HG03108 (cell line): ENCODE data around the gene ECT2.
"Not testable (repeated sequence)": the region's sequence is repeated elsewhere in the genome, so short reads cannot be mapped to it uniquely, and the experiment has no call there.

ENCODE experiments used
- ATAC-seq: cut with Tn5 transposase; IDR thresholded peaks from one replicate; pipeline ENCODE4 v1.9.1; 2021; ENCODE audit warnings: moderate library complexity; ENCODE audit not compliant: unreplicated experiment

ECT2 gene

DNA sequence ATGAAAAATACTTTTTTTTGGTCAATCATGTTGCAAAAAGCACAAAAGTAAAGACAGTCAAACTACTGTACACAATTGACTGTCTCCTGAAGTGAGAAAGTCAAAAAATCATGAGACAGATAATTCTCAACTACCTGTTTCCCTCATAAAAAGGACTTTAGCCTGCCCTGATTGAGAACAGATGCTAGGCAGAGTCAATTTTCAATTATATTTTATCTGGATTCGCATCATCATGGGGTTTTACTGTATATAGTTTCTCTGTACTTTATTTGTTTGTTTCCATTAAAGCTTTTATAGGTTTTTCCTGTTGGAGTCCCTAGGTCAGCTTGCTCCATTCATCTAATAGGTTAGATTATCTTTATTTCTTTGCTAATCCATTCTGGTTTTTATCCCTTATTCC is 53.8 kb downstream of the ECT2 start:
- ATAC-seq, result no peak

DNA sequence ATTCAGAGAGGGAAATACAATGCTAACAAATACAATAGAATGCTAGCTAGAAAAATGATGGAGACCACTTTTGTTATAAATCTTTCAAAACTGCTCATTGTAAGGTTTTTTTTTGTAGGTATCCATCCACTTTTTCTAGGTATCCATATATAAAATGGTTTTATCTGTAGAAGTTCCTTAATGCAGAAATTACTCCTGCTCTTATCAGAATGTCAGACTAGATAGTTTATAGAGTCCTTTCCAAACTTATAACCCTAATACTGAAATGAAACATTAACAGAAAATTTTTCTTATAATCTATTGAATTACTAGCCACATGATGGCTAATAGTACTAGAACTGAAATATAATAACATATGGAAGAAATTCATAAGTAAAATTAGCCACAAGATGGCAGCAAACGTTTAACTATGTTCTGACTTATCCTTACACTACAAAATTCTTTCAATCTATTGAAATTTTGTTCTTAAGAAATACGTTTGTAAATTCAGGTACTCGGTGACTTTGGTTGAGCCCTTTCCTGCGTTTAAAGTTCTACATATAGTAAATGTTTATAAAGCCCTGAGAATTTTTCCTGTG is 58.5 kb downstream of the ECT2 start:
- no peak for ATAC-seq

DNA sequence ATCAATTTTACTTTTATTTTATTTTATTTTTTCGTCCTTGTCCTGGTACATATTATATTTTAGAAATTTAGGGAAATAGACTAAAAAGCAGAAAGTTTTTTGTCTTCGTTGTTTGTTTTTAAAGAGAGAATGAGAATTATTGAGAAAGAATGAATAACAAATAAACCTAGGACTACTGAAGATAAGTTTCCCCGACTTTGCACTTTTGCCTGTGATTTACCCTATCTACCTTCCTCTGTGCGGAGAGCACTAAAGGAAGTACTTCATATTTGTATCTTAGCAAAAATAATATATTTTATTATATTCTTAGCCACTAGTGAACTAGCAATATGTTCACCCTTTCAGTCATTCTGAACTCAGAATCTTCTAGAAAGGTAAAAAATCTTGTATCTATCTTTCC is 60.6 kb downstream of the ECT2 start:
- no peak for ATAC-seq

DNA sequence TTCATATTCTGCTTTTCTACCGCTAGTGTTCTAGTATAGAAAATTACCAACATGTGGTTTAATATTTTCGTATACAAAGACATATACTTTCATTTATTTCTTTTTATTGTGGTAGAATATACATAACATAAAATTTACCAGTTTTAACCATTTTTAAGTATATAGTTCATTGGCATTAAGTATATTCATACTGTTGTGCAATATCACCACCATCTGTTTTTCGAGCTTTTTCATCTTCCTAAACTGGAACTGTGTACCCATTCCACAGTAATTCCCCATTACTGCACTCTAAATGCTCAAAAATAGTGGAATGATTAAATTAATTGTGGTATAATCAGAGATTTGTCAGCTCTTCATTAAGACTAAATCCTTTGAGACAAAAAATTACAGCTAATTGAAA is 62.9 kb downstream of the ECT2 start:
- no peak for ATAC-seq

DNA sequence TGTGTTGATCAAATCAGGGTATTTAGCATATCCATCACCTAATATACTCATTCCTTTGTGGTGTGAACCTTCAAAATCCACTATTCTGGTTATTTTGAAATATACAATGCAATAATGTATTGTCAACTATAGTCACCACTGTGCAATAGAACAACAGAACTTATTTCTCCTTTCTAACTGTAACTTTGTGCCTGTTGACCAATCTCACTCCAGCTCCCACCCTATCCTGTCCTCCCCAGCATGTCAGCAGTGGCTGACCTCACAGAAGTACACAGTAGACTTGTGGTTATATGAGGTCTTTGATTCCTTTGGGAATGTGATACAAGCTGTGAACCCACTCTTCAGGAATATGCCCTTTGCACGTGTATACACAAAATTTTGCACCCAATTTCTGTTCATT is 64.2 kb downstream of the ECT2 start:
- no peak for ATAC-seq

DNA sequence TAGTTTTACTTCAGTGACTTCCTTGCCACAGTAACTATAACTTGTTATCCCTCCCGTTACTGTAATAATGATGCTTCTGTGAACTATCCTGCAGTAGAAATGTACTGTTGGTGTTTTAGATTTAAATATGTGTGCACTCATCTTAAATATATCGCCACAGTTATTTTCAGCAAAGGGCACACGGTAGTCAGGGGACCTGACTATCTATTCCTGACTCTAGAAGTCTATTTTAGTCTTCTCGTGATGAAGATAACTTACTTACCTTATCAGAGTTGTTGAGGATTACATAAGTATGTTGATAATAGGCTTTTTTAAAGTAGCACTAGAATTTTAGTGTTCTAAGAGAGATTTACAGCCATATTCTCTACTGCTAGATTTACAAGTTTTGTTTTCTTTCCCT is 65.3 kb downstream of the ECT2 start:
- ATAC-seq, result no peak

DNA sequence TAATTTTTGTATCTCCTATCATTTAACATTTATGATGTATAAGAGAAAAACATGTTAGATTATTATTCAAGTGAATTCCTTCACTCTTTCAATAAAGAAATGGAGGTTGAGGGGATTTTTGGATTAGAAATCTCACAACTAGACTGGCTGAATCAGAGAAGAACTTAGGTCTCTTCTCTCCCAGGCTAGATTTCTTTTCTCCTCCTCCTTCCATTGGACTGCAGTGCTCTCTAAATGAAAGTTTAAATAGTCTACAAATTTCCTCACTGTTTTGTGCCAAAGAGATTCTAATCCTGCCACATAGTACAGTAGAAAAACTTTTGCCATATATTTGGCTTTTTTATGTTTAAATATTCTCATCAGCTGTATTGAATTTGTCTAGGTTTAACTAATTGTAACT is 65.8 kb downstream of the ECT2 start:
- no peak for ATAC-seq

DNA sequence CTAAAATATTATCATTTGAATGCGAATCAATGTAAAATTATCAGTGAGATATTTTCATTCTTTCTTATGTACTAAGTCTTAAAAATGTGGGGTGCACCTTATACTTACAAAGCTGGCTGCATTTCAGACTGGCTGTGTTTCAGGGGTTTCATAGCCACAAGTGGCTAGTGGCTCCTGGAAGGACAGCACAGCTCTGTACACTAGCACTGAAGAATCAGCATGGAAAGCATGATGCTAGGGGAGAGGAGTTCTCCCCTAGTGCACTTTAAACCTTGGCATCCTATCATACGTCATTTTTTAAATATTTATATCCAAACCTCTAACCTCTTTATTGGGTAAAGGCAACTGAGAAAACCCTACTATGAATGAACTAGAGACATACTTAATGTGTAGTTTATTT is 66.4 kb downstream of the ECT2 start:
- no peak for ATAC-seq

DNA sequence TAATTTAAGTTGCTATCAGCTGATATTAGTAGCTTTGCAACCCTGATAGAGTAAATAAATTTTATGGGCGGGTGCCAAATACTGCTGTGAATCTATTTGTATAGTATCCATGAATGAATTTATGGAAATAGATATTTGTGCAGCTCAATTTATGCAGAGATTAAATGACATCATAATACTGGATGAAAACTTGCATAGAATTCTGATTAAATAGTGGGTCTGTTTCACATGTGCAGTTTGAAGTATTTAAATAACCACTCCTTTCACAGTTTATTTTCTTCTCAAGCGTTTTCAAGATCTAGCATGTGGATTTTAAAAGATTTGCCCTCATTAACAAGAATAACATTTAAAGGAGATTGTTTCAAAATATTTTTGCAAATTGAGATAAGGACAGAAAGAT is 70.0 kb downstream of the ECT2 start:
- no peak for ATAC-seq

DNA sequence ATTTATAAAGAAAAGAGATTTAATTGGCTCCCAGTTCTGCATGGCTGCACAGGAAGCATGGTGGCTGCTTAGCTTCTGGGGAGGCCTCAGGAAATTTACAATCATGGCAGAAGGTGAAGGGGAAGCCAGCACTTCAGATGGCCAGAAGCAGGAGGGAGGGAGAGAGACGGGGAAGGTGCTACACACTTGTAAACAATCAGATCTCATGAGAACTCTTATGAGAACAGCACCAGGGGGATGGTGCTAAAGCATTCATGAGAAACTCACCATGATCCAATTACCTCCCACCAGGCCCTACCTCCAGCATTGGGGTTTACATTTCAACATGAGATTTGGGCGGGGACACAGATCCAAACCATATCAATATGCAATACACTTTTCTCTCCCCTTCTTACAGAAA is 73.7 kb downstream of the ECT2 start:
- ATAC-seq, result no peak

DNA sequence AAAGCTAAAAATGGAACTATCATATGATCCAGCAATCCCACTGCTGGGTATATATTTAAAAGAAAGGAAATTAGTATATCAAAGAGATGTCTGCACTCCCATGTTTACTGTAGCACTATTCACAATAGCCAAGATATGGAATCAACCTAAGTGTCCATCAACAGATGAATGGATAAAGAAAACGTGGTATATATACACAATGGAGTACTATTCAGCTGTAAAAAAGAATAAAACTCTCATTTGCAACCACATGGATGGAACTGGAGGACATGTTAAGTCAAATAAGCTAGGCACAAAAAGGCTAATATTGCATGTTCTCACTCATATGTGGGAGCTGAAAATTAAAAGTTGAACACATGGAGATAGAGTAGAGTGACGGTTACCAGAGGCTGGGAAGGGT is 76.7 kb downstream of the ECT2 start:
- not testable (repeated sequence) for ATAC-seq

DNA sequence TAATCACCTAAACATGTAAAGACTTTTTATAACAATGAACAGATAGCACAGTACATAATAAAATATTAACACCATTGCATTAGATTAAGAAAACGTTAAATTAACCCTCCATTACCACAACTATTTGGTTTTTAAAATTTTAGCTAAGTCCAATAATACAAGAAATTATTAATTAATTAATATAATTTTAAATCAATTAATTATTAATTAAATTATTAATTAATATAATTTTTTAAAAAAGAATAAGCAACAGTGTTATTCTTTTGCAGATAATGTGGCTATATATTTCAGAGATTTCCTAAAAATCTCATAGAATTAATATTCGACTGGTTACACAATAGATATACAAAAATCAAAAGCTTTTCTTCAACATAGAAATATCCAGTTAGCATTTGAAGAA is 82.5 kb downstream of the ECT2 start:
- no peak for ATAC-seq

DNA sequence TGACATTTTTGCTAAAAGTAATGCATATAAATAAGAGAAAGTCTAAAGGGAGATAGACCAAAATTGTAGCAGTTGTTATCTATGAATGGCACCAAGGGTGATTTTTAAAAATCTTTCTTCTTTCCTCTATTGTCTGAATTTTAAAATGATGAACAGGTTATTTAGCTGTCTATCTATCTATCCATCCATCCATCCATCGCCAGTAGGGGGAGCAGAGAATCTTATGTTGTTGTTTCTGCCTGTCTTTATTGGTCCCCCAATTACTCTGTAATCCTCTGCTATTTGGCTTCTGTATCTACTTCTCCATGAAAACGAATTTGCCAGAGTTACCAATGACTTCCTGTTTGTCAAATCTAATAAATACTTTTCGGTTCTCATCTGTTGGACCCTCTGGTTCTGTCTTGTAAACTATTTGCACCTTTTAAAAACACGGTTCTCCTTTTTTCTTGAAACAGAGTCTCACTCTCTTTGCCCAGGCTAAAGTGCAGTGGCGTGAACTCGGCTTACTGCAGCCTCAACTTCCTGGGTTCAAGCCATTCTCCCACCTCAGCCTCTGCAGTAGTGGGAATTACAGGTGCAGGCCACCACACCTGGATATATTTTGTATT is 86.0 kb downstream of the ECT2 start:
- no peak for ATAC-seq

DNA sequence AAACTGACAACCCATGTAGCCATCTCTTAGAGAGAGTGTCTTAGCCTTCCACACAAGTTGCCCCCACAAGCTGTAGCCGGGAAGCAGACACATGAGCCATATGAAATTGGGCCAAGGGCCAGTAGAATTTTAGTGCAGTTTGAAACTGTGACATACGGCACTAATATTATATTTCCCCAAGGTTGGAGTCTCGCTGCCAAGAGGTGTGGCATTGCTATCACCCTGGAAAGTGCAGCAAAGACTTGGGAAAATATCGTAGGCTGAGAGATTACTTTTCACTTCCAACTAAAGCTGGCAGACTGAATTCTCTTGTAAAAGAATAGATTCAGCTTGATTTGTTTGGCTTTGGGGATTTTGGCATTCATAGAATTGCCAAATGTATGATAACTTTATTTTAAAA is 89.2 kb downstream of the ECT2 start:
- ATAC-seq, result no peak

DNA sequence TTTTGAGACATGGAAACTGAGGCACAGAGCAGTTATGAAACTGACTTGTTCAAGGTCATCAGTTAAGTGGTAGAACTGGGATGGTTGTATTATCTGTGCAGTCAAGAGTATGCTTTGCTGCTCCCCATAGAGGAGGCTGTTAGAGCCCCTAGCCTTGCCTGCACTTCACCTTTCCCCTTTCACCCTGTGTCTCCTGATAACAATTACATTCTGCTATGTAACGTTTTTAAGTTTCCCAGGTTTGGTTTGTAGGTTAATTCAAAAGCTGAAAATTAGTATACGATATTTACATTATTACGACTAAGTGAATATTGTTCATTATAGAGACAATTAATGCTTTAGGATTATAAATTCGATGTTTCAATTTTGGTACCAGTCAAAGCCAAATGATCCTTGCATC is 89.9 kb downstream of the ECT2 start:
- no peak for ATAC-seq

DNA sequence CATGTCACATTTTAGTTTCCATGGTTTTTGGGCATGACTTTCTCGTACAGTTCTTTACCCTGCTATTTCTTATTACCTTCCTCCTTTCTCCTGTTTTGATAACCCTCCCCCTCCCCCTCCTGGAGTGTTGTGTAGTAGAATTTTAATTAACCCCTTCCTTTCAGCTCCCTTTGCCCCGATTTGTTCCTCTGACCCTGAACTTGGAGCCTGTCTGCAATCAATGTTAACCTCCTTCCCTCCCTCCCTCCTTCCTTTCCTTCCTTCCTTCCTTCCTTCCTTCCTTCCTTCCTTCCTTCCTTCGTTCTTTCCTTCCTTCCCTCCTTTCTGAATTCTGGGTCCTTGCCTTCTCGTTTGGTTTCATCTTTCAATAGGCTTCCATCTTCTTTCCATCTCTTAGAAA is 90.4 kb downstream of the ECT2 start:
- no peak for ATAC-seq

DNA sequence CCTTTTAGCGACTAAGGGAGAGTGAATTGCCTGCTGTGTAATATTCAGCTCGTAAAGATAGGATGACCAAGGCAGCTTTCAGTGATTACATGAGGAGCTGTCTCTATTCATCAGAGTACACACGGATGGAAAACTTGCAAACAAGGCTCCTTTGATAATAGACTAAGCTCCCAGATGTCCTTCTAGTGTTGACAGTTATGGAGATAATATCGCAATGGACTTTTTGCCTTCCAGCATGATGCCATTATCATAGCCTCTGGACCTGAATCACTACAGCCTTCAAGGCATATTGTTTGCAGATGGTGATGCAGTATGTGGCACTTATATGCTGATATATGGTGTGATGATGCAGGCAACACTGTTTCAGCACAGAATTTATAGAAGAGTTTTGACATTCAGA is 93.9 kb downstream of the ECT2 start:
- ATAC-seq, result no peak

DNA sequence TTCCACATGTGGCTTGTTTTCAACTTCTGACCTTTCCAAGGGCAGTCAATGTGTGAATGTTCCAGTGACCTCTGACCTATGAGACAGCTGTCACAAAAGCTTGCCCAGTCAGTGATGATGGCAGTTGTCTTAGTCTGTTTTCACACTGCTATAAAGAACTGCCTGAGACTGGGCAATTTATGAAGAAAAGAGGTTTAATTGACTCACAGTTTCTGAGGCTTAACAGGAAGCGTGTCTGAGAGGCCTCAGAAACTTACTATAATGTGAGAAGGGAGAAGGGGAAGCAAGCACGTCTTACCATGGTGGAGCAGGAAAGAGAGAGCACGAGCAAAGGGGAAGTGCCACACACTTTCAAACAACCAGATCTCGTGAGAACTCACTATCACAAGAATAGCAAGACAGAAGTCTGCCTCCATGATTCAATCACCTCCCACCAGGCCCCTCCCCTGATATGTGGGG is 95.6 kb downstream of the ECT2 start:
- no peak for ATAC-seq

DNA sequence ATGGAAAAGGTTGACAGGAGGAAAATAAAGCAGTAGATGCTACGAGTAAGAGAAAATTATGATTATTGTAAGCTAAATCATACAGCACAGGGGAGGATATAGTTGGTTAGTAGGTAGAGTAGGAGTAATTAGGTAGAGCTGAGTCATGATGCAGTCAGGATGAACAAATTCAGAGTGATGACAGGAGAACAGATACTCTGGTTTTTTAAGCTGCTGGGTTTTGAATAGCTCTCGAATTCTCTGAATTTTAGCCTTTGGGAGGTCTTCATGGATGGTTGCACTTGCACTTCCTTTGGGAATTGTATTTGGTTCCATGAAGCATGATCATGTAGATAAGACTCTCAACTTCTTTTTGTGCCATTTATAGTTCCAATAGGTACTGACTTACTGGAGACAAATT is 96.2 kb downstream of the ECT2 start:
- no peak for ATAC-seq

DNA sequence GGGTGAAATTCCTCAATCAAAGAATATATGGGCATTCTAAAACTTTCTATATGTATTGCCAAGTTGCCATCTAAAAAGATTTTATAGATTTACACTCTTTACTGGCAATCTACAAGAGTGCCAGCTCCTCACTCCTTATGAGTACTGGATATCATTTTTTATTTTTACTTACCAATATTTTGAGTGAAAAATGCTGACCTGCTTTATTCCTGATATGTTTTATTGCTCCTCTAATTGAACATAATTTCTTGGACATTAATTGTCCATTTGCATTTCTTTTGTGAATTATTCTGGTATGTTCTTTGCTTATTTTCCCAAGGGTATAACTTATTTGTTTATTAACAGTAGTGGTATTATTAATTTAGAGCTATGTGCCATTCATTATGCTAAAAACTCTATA is 96.8 kb downstream of the ECT2 start:
- no peak for ATAC-seq

DNA sequence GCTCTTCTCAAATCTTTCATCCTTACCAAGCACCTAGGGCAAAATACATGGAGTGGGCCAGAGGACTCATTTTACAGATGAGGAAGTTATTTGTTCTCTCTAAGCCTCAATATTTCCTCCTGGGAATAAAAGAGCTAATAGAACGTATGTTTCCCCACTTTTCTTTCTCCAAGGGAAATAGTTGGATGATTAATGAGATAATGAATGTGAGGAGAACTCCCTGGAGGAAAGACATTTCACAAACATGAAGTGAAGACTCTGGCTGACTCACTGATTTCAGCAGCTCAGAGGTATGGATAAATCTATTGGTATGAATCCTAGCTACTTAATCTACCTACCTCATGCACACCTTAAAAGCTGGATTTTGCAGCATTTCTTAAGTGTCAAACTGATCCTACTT is 98.4 kb downstream of the ECT2 start:
- ATAC-seq, result no peak

DNA sequence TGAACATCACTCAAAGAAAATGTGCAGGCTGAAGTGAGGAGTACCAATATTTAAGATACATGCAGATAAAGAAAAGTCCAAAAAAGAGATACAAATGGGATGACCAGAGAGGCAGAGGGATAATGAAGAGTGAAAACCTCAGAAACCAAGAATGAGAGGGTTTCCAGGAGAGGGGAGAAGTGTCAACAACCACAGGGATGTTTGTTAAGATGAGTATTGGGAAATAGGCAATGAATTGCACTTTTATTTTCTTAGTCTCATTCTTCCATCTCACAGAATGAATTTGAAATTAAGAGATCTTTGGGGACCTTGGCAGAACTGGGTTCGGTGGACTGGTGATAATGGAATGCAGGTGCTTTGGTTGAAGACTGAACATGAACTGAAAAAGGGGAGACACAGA is 102.5 kb downstream of the ECT2 start:
- no peak for ATAC-seq

DNA sequence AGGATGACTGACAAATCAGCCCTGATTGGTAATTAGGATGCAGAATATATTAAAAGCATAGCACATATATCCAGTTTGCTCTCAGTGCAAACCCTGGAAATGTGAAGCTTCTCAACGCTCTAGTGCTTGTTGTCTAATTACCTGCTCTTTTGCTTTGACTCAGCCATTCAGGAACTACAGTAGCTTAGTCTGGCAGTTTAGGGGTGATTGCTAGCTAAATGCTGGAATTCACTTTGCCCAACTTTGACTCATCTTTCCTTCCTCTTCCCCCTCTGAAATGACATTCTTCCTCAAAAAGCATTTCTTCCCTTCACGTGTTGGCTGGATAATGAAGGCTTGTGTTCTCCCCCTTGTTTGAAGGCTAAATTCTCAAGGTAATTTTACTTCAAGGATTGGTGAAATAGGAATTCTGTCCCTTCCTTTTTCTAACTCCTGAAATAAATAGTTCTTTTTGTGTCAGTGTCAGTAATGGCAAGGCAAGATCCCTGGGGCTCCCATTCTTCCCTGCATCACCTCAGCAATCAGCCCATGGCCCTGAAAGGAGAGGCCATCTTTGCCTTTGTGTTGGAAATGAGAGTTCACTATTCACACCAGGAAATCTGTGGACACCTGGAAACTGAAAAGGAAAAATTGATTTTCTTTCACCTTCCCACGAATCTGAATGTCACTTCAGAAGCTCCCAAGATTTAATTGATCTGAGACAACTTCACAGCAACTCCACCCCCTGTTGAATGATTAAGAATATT is 103.6 kb downstream of the ECT2 start:
- no peak for ATAC-seq
